ENCODE results near the gene SPECC1.

- no peak for TF ChIP-seq ZNF274 (IDR thresholded peaks at IDR 0.05; ENCODE audit: low read depth, low read length)
- TF ChIP-seq YY1 (IDR thresholded peaks at IDR 0.05; ENCODE audit: insufficient read depth, insufficient read length) = no peak
- no peak for TF ChIP-seq SUZ12 (IDR thresholded peaks at IDR 0.05; ENCODE audit: extremely low read depth, insufficient read depth, insufficient read length)
Observed at GRCh38 chr17:20267459-20267842, 258.3 kb downstream of the SPECC1 start.

Measured in NT2/D1 (cell line).